Tibial nerve (tissue), 4 donors: ENCODE data around the gene JMY.

Experiments
- EP300 ChIP-seq, 2 donors: sonication (generic); formaldehyde crosslinking; IDR thresholded peaks; one replicate each; pipeline ENCODE4 v1.6.1; 2017; ENCODE audit warnings: antibody characterized with exemption in 2 of 2, mild to moderate bottlenecking in 1 of 2
- POLR2A ChIP-seq, 2 donors: fragments of 450-650 bp; IDR thresholded peaks; one replicate each; pipeline ENCODE4 v1.6.1; 2017; ENCODE audit warnings: antibody characterized with exemption in 2 of 2, mild to moderate bottlenecking in 2 of 2, moderate library complexity in 2 of 2
- TF ChIP-seq, protein P1 (sequence below), 5 experiments: fragments of 200-600 bp in 3 of 5; fragments of 450-650 bp in 2 of 5; sonication (generic) in 3 of 5; IDR thresholded peaks; one replicate each; pipeline ENCODE4 v1.5.1; 2016 to 2019; ENCODE audit warnings: antibody characterized with exemption in 5 of 5, mild to moderate bottlenecking in 3 of 5, moderate library complexity in 2 of 5

- TF ChIP-seq, protein P1, sequence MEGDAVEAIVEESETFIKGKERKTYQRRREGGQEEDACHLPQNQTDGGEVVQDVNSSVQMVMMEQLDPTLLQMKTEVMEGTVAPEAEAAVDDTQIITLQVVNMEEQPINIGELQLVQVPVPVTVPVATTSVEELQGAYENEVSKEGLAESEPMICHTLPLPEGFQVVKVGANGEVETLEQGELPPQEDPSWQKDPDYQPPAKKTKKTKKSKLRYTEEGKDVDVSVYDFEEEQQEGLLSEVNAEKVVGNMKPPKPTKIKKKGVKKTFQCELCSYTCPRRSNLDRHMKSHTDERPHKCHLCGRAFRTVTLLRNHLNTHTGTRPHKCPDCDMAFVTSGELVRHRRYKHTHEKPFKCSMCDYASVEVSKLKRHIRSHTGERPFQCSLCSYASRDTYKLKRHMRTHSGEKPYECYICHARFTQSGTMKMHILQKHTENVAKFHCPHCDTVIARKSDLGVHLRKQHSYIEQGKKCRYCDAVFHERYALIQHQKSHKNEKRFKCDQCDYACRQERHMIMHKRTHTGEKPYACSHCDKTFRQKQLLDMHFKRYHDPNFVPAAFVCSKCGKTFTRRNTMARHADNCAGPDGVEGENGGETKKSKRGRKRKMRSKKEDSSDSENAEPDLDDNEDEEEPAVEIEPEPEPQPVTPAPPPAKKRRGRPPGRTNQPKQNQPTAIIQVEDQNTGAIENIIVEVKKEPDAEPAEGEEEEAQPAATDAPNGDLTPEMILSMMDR (IDR thresholded peaks at IDR 0.05) = no peak
- TF ChIP-seq EP300 (IDR thresholded peaks at IDR 0.05) = no peak
- TF ChIP-seq POLR2A (IDR thresholded peaks at IDR 0.05) = no peak
These were observed 684 bp upstream of the JMY start for GRCh38 chr5:79235261-79235633.
